ENCODE results near the gene TFDP1.

Gene TFDP1

GRCh38 chr13:113647351-113648215 lies 63.0 kb downstream of the TFDP1 start:
- no peak for DNase-seq (ENCODE audit: low spot score)

GRCh38 chr13:113648216-113648610 lies 63.7 kb downstream of the TFDP1 start:
- DNase-seq (ENCODE audit: low spot score) = no peak
- no peak for TF ChIP-seq CTCF (IDR thresholded peaks at IDR 0.05; ENCODE audit: borderline replicate concordance, control extremely low read depth, extremely low read depth, insufficient read depth, missing control alignments)
- in situ Hi-C loops (cut with MboI; ENCODE audit: low sequenced_read_pairs, unreplicated experiment) = no loop called here

More at GRCh38 chr13:113647351-113648215, 63.0 kb downstream of the TFDP1 start:
- in situ Hi-C loops (cut with MboI; ENCODE audit: low sequenced_read_pairs, unreplicated experiment) = no loop called here
- TF ChIP-seq CTCF (IDR thresholded peaks at IDR 0.05; ENCODE audit: borderline replicate concordance, control extremely low read depth, extremely low read depth, insufficient read depth, missing control alignments) = no peak

- in situ Hi-C loops (cut with MboI; ENCODE audit: low sequenced_read_pairs, unreplicated experiment) = no loop called here
- DNase-seq (ENCODE audit: low spot score) = no peak
These were observed 64.7 kb downstream of the TFDP1 start for GRCh38 chr13:113649212-113649611.

GRCh38 chr13:113650275-113650674 lies 65.7 kb downstream of the TFDP1 start:
- no peak for DNase-seq (ENCODE audit: low spot score)
- in situ Hi-C loops (cut with MboI; ENCODE audit: low sequenced_read_pairs, unreplicated experiment) = no loop called here
- TF ChIP-seq CTCF (IDR thresholded peaks at IDR 0.05; ENCODE audit: borderline replicate concordance, control extremely low read depth, extremely low read depth, insufficient read depth, missing control alignments) = no peak

More at GRCh38 chr13:113649212-113649611, 64.7 kb downstream of the TFDP1 start:
- no peak for TF ChIP-seq CTCF (IDR thresholded peaks at IDR 0.05; ENCODE audit: borderline replicate concordance, control extremely low read depth, extremely low read depth, insufficient read depth, missing control alignments)

GRCh38 chr13:113650731-113651148 lies 66.2 kb downstream of the TFDP1 start:
- DNase-seq (ENCODE audit: low spot score) = no peak
- in situ Hi-C loops (cut with MboI; ENCODE audit: low sequenced_read_pairs, unreplicated experiment) = no loop called here
- no peak for TF ChIP-seq CTCF (IDR thresholded peaks at IDR 0.05; ENCODE audit: borderline replicate concordance, control extremely low read depth, extremely low read depth, insufficient read depth, missing control alignments)

GRCh38 chr13:113651511-113652403 lies 67.2 kb downstream of the TFDP1 start:
- no peak for TF ChIP-seq CTCF (IDR thresholded peaks at IDR 0.05; ENCODE audit: borderline replicate concordance, control extremely low read depth, extremely low read depth, insufficient read depth, missing control alignments)

More at GRCh38 chr13:113651511-113652403, 67.2 kb downstream of the TFDP1 start:
- DNase-seq (ENCODE audit: low spot score) = no peak
- in situ Hi-C loops (cut with MboI; ENCODE audit: low sequenced_read_pairs, unreplicated experiment) = no loop called here

Data from GM13976 (cell line).